Osteoblast (primary cell): ENCODE measurements around the gene ADK. TPM values are rescaled to one million over a fixed set of nuclear protein-coding genes. Genes with fewer than 3 reads are reported as not detected.
A peak's percentile ranks its signal among the peaks of the same experiment; 100 is the strongest.

ENCODE experiments used
- DNase-seq: peaks from one replicate; pipeline ENCODE4 v3.0.0; 2011; ENCODE audit warnings: low spot score, mixed read lengths; ENCODE audit not compliant: insufficient read length; ENCODE audit errors: missing footprints
- H2AFZ ChIP-seq: 2 replicates; pipeline ENCODE4 v1.6.0; 2011; ENCODE audit warnings: mild to moderate bottlenecking, low read length
- H3K27ac ChIP-seq: 2 replicates; pipeline ENCODE4 v1.5.1; 2011; ENCODE audit warnings: mild to moderate bottlenecking, low read depth, low read length, moderate library complexity
- H3K27me3 ChIP-seq: 2 replicates; pipeline ENCODE4 v1.6.0; 2012; ENCODE audit warnings: mild to moderate bottlenecking, control low read depth, inconsistent platforms, low read length, moderate library complexity; ENCODE audit not compliant: insufficient read depth
- H3K36me3 ChIP-seq: 2 replicates; pipeline ENCODE4 v1.5.1; 2011; ENCODE audit warnings: mild to moderate bottlenecking, low read length, control low read depth, moderate library complexity; ENCODE audit not compliant: insufficient read depth
- H3K4me1 ChIP-seq: 2 replicates; pipeline ENCODE4 v1.5.1; 2011; ENCODE audit warnings: mild to moderate bottlenecking, low read length, control low read depth, moderate library complexity; ENCODE audit not compliant: insufficient read depth
- H3K4me2 ChIP-seq: 2 replicates; pipeline ENCODE4 v1.6.0; 2011; ENCODE audit warnings: mild to moderate bottlenecking, low read length; ENCODE audit not compliant: insufficient read depth
- H3K4me3 ChIP-seq: fragments of 200-600 bp; sonication (generic); 3 replicates; pipeline ENCODE4 v1.5.1; 2012; ENCODE audit warnings: mild to moderate bottlenecking, low read length, inconsistent platforms; ENCODE audit not compliant: insufficient read depth
- H3K79me2 ChIP-seq: 2 replicates; pipeline ENCODE4 v1.6.0; 2012; ENCODE audit warnings: mild to moderate bottlenecking, low read length, control low read depth, inconsistent platforms; ENCODE audit not compliant: insufficient read depth
- H3K9me3 ChIP-seq: 2 replicates; pipeline ENCODE4 v1.5.1; 2011; ENCODE audit warnings: low read depth, low read length, control low read depth
- H4K20me1 ChIP-seq: 2 replicates; pipeline ENCODE4 v1.6.0; 2012; ENCODE audit warnings: mild to moderate bottlenecking, low read length, control low read depth; ENCODE audit not compliant: insufficient read depth
- CTCF ChIP-seq: IDR thresholded peaks from 2 replicates; pipeline ENCODE4 v1.5.1; 2011; ENCODE audit warnings: mild to moderate bottlenecking, low read depth, low read length, moderate library complexity; ENCODE audit errors: extremely low read depth
- total RNA-seq: library from RNA; depleted of rRNA; stranded (reverse); fragments of >200 nt; gene quantifications from 2 replicates; pipeline ENCODE4 v1.2.3, GENCODE V29; 2012

Gene ADK
- total RNA-seq, 1 donor, result 34.0 TPM

- Histone ChIP-seq H3K4me1 (peaks cover 4% of the 10 kb centered on the region), H3K79me2 (peaks cover 2% of the 10 kb centered on the region), H3K9me3 (no peaks in the 10 kb centered on the region), H3K4me2 (no peak overlapping the region), H3K36me3 (no peaks in the 10 kb centered on the region), H3K27ac (no peak overlapping the region), H3K27me3 (no peaks in the 10 kb centered on the region), H2AFZ (no peak overlapping the region), H4K20me1 (no peaks in the 10 kb centered on the region), H3K4me3 (no peak overlapping the region)
- no peak for DNase-seq
- no peak for TF ChIP-seq CTCF
Measured at GRCh38 chr10:74156919-74157289, 5.9 kb downstream of the ADK start.

GRCh38 chr10:74160013-74160412 lies 9.0 kb downstream of the ADK start:
- no peak overlapping the region for H2AFZ ChIP-seq
- no peaks in the 10 kb centered on the region for H3K36me3 ChIP-seq
- H4K20me1 ChIP-seq, result no peaks in the 10 kb centered on the region
- H3K27me3 ChIP-seq, result no peaks in the 10 kb centered on the region
- DNase-seq, result no peak
- no peak for TF ChIP-seq CTCF
- peaks cover 6% of the 10 kb centered on the region for H3K4me1 ChIP-seq
- no peak overlapping the region for H3K27ac ChIP-seq
- H3K4me2 ChIP-seq, result no peak overlapping the region
- H3K9me3 ChIP-seq, result no peaks in the 10 kb centered on the region
- H3K79me2 ChIP-seq, result no peaks in the 10 kb centered on the region
- no peak overlapping the region for H3K4me3 ChIP-seq

- Histone ChIP-seq H3K79me2 (no peaks in the 10 kb centered on the region), H3K27ac (no peak overlapping the region), H3K4me2 (no peak overlapping the region), H3K9me3 (no peaks in the 10 kb centered on the region), H3K27me3 (no peaks in the 10 kb centered on the region), H4K20me1 (no peaks in the 10 kb centered on the region), H3K4me3 (no peak overlapping the region), H3K4me1 (peaks cover 15% of the 10 kb centered on the region), H3K36me3 (no peaks in the 10 kb centered on the region), H2AFZ (no peak overlapping the region)
- DNase-seq, result no peak
- TF ChIP-seq CTCF, result no peak
Measured at GRCh38 chr10:74163319-74164068, 12.5 kb downstream of the ADK start.

GRCh38 chr10:74164716-74165529 lies 13.9 kb downstream of the ADK start:
- Histone ChIP-seq H2AFZ (peak overlapping the region; percentile 44), H3K4me3 (no peak overlapping the region), H3K4me2 (peak overlapping the region; percentile 3)

More at GRCh38 chr10:74164716-74165529, 13.9 kb downstream of the ADK start:
- DNase-seq, result no peak
- peaks cover 15% of the 10 kb centered on the region for H3K4me1 ChIP-seq
- TF ChIP-seq CTCF, result no peak
- H3K36me3 ChIP-seq, result no peaks in the 10 kb centered on the region
- no peaks in the 10 kb centered on the region for H3K79me2 ChIP-seq
- H3K27ac ChIP-seq, result no peak overlapping the region
- H3K9me3 ChIP-seq, result no peaks in the 10 kb centered on the region
- H4K20me1 ChIP-seq, result no peaks in the 10 kb centered on the region
- no peaks in the 10 kb centered on the region for H3K27me3 ChIP-seq
